Activated T-helper 2 cell treated with anti-CD3 and anti-CD28 coated beads, Interferon-gamma antibody, Interleukin-2, Interleukin-4, amounts not matched to agents 10 μg/mL and 5 μg/mL and 100 μg/mL, durations not matched to agents 14 hours and 24 hours and 36 hours (primary cell): ENCODE results near the gene SAMD7. TPM values are rescaled to one million over a fixed set of nuclear protein-coding genes. Genes with fewer than 3 reads are reported as not detected.

Experiments used
- DNase-seq: peaks from one replicate; pipeline ENCODE4 v3.0.0; 2021; ENCODE audit warnings: low spot score
- H3K27ac Mint-ChIP-seq: one replicate; pipeline ENCODE4 v1.8.0; 2021; ENCODE audit warnings: mixed read lengths
- H3K27me3 Mint-ChIP-seq: one replicate; pipeline ENCODE4 v1.8.0; 2021; ENCODE audit warnings: low read depth, mixed read lengths
- H3K36me3 Mint-ChIP-seq: one replicate; pipeline ENCODE4 v1.8.0; 2021; ENCODE audit warnings: low read depth, mixed read lengths
- H3K4me1 Mint-ChIP-seq: one replicate; pipeline ENCODE4 v1.8.0; 2021; ENCODE audit warnings: low read depth, mixed read lengths
- H3K4me3 Mint-ChIP-seq: one replicate; pipeline ENCODE4 v1.8.0; 2021; ENCODE audit warnings: low read depth, mild to moderate bottlenecking, moderate library complexity, mixed read lengths
- H3K9me3 Mint-ChIP-seq: one replicate; pipeline ENCODE4 v1.8.0; 2021; ENCODE audit warnings: mixed read lengths
- intact Hi-C: fragments of 100-400 bp; cut with micrococcal nuclease; formaldehyde crosslinking; loops from one replicate; pipeline ENCODE4 v1.15.1; 2023
- total RNA-seq: library from RNA; stranded (reverse); gene quantifications from 2 replicates; pipeline ENCODE4 v1.2.3, GENCODE V29; 2022

SAMD7 gene, protein sequence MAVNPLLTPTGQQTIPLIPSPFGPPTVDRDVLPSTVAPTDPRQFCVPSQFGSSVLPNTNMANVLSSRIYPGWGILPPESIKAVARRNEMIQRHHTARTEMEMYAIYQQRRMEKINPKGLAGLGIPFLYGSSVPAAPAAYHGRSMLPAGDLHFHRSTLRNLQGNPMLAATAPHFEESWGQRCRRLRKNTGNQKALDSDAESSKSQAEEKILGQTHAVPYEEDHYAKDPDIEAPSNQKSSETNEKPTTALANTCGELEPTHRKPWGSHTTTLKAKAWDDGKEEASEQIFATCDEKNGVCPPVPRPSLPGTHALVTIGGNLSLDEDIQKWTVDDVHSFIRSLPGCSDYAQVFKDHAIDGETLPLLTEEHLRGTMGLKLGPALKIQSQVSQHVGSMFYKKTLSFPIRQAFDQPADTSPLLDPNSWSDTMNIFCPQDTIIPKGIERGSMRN
- total RNA-seq, result not detected in 2 replicates

DNA sequence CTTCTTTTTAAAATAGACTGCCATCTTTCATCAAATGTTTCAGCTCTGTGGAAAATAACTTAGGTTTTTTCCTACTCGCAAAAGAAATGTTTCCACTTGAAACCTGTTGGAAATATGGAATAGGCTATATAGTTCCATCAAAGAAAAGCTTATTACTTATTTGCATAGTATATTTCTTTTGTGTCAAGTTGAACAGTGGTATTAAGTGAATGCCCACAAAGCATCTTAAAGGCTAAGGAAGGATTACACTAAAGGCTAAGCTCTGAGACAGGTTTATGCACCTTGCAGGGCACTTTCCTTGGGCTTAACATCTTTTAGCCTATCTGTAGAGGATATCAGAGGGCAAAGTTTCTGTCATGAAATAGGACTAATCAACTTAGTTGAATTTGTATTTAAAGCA, at the start of gene SAMD7:
Gene SAMD7, plus strand, starts transcription at position 301 of the 400 bp plus-strand sequence. CDS start 7,927 bp downstream, outside the sequence.
- intact Hi-C loops, result no loop called here
- H3K4me1 Mint-ChIP-seq, result no peaks in the 10 kb centered on the region
- no peaks in the 10 kb centered on the region for H3K9me3 Mint-ChIP-seq
- peaks cover 2% of the 10 kb centered on the region for H3K27me3 Mint-ChIP-seq
- H3K36me3 Mint-ChIP-seq, result no peaks in the 10 kb centered on the region
- no peak for DNase-seq
- H3K4me3 Mint-ChIP-seq, result no peak within 1 kb of the TSS
- H3K27ac Mint-ChIP-seq, result no peak within 1 kb of the TSS

DNA sequence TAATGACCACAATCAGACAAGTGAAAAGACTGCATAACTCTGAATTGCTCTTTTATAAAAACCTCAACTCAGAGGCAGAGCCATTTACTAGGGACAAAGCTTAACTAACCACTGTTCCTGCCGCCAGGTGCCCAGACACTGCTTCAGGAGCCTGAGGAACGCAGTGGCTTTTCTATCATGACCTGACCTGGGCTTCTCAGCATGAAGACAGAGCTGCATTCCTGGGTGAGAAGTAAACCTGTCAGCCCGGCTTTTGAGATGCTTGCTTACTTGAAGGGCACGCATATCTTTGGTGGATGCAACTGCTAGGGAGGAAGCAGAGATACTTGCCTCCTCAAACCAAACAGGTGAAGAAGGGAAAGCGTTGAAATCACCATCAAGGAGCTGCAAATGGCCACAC, 49.5 kb upstream of the SAMD7 start:
- Mint-ChIP-seq H3K36me3 (no peaks in the 10 kb centered on the region), H3K9me3 (no peaks in the 10 kb centered on the region), H3K27ac (no peak overlapping the region), H3K4me1 (peaks cover 11% of the 10 kb centered on the region), H3K27me3 (peaks cover 30% of the 10 kb centered on the region), H3K4me3 (no peak overlapping the region)
- no peak for DNase-seq
- intact Hi-C loops, result loop anchor here (2.0 to 5.0 kb wide), 3 partner anchors 50 to 105 kb away; partner anchors contain the start of genes LRRC34, LRRIQ4 and SEC62

DNA sequence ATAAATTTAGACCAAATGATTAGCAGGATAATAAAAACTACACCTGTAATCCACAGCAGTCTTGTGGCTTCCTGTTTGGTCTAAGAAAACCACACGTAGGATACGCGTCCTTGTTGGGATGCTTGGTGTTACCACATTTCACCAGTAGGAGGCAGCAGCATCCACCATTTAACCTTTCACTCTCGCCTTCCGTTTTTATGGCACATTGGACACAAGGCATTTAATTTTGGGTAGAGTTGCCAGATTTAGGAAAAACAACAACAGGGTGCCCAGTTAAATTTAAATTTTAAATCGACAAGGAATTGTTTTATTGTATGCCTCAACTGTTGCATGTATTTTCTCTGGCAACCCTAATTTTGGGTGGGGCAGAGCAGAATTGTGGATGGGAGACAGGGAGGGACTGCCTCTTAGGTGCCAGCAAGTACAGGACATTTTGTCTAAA, 47.9 kb upstream of the SAMD7 start:
- Mint-ChIP-seq H3K27me3 (peaks cover 25% of the 10 kb centered on the region), H3K4me3 (no peak overlapping the region), H3K9me3 (no peaks in the 10 kb centered on the region), H3K36me3 (no peaks in the 10 kb centered on the region), H3K27ac (no peak overlapping the region), H3K4me1 (peaks cover 11% of the 10 kb centered on the region)
- intact Hi-C loops, result loop anchor here (1.0 to 5.0 kb wide), 4 partner anchors 51 to 191 kb away; partner anchors contain the start of genes LRRC34, LRRIQ4 and SEC62
- DNase-seq, result peak; percentile 60

DNA sequence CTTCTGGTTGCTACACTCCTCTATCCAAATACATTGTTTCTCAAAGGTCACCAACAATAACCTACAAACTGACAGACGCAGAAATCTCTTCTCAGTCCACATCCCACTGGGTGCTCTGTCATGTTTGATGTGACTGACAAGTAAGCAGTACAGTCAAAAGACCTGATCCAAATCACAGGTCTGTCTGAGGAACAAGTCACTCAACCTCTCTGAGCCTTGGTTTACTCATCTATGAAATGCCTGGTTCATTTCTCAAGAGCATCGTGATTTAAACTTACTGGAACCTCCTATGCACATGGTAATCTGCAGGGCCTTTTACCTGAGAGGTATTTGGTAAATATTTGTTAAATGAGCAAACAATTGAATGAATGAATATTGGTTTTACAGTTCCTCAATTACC, 47.1 kb upstream of the SAMD7 start:
- intact Hi-C loops, result loop anchor here (5.0 kb wide), 2 partner anchors 52 to 102 kb away; partner anchors contain the start of genes LRRC34 and LRRIQ4
- Mint-ChIP-seq H3K36me3 (no peaks in the 10 kb centered on the region), H3K4me3 (no peak overlapping the region), H3K9me3 (no peaks in the 10 kb centered on the region), H3K27ac (no peak overlapping the region), H3K27me3 (peaks cover 23% of the 10 kb centered on the region), H3K4me1 (peaks cover 11% of the 10 kb centered on the region)
- no peak for DNase-seq

DNA sequence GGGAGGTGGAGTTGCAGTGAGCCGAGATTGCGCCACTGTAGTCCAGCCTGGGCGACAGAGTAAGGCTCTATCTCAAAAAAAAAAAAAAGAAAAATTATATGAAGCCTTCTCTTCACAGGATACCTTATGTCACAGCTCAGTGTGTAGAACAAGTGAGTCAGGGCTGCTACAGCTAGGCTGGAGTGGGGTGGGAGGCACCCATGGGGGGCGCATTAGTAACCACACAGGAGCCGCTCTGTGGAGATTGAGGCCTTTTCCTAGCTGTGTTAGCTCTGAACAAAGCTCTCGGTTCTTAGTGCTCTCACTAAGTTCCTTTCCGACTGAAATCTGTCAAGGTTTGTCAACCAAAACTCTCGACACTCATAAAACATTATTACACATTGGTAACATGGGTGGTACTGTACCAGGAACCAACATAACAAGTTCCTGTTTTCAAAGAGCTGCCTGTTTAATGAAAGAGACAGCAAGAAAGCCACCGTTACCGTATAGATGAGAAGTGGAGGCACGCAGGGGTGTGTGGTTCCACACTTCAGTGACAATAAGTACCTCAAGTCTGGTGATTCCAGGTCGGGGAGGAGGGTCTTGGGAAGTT, 46.1 kb upstream of the SAMD7 start:
- H3K27me3 Mint-ChIP-seq, result peaks cover 22% of the 10 kb centered on the region
- H3K27ac Mint-ChIP-seq, result no peak overlapping the region
- no peak for DNase-seq
- H3K36me3 Mint-ChIP-seq, result no peaks in the 10 kb centered on the region
- peaks cover 16% of the 10 kb centered on the region for H3K4me1 Mint-ChIP-seq
- H3K4me3 Mint-ChIP-seq, result no peak overlapping the region
- intact Hi-C loops, result no loop called here
- H3K9me3 Mint-ChIP-seq, result no peaks in the 10 kb centered on the region

DNA sequence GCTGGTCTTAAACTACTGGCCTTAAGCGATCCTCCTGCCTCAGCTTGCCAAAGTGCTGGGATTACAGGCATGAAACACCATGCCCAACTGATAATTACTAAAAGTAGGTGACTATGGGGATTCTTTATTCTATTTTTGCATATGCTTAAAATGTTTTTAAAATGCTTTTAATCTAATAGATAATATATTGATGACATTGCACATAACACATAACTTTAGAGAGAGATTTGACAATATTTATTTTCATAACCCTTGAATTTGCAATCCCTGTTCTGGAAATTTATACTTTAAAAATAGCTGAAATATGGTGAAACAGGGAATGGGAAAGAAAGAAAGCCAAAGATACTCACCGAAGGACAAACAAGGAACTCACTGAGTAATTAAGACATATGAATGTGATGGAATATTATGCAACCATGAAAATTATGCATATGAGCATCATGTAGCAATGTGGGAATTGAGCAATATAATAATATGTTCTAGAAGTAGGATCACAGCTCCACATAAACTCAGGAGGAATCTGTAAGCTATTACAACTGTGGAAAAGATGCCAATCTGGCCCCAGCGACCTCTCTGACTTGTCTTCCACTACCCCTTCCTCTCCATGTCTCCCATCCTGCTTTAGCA, 43.7 kb upstream of the SAMD7 start:
- H3K4me1 Mint-ChIP-seq, result peaks cover 30% of the 10 kb centered on the region
- peaks cover 11% of the 10 kb centered on the region for H3K27me3 Mint-ChIP-seq
- intact Hi-C loops, result no loop called here
- H3K27ac Mint-ChIP-seq, result no peak overlapping the region
- no peak for DNase-seq
- no peak overlapping the region for H3K4me3 Mint-ChIP-seq
- no peaks in the 10 kb centered on the region for H3K36me3 Mint-ChIP-seq
- H3K9me3 Mint-ChIP-seq, result no peaks in the 10 kb centered on the region

DNA sequence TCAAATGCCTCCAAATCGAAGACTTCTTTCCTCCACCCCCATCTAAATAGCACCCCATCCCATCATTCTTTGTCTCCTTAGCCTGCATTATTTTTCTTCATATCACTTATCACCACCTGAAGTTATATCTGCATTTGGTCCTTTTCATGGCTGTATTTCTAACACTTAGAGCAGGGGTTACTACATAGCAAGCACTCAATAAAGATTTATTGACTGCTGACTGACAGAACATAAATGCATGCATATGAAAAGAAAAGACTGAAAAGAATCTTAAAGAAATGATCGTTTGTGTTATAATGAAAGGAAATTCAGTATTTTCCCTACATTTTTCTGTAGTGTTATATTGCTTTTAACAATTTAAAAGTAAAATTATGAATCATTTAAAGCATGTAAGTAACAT, 43.0 kb upstream of the SAMD7 start:
- H3K36me3 Mint-ChIP-seq, result no peaks in the 10 kb centered on the region
- no peak overlapping the region for H3K4me3 Mint-ChIP-seq
- H3K9me3 Mint-ChIP-seq, result no peaks in the 10 kb centered on the region
- intact Hi-C loops, result no loop called here
- H3K27ac Mint-ChIP-seq, result no peak overlapping the region
- H3K4me1 Mint-ChIP-seq, result peaks cover 30% of the 10 kb centered on the region
- DNase-seq, result no peak
- peaks cover 11% of the 10 kb centered on the region for H3K27me3 Mint-ChIP-seq

DNA sequence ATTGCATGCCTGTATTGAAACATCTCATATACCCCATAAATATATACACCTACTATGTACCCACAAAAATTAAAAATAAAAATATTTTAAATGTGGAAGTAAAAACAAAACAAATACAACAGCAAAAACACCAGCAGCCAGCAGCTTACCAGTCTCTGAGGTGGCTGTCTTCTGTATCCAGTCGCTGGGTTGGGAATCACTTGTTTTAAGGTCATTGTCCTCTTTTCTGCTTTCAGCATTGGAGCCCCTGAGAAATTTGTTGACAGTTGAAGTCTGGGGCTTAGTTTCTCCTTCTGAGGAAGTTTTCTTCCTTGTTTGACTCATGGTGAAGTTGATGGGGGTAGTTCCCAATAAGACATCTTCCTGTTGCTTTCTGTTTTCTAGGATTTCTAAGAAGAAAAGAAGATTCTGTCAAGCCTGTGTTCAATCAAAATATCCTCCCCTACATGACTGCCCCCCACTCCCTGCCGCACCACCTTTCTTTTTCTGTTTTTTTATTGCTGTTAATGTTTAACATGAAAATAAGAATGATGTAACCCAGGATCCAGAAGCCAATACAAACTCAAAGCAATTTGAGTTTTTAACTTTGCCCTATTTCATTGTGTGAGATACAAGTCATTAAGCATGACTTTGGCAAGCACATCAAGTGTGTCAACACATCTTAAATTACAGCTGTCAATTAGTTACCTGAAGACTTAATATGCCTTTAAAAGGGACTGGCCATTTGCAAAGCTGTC, 41.7 kb upstream of the SAMD7 start, which contains the start of gene LRRC31:
Gene LRRC31, minus strand, starts transcription at position 452 of the 737 bp plus-strand sequence. Its CDS starts 128 bp downstream, at position 324.
- H3K27me3 Mint-ChIP-seq, result peaks cover 13% of the 10 kb centered on the region
- H3K27ac Mint-ChIP-seq, result no peak within 1 kb of the TSS
- intact Hi-C loops, result no loop called here
- no peak within 1 kb of the TSS for H3K4me3 Mint-ChIP-seq
- DNase-seq, result no peak
- H3K36me3 Mint-ChIP-seq, result no peaks in the 10 kb centered on the region
- peaks cover 26% of the 10 kb centered on the region for H3K4me1 Mint-ChIP-seq
- H3K9me3 Mint-ChIP-seq, result no peaks in the 10 kb centered on the region

DNA sequence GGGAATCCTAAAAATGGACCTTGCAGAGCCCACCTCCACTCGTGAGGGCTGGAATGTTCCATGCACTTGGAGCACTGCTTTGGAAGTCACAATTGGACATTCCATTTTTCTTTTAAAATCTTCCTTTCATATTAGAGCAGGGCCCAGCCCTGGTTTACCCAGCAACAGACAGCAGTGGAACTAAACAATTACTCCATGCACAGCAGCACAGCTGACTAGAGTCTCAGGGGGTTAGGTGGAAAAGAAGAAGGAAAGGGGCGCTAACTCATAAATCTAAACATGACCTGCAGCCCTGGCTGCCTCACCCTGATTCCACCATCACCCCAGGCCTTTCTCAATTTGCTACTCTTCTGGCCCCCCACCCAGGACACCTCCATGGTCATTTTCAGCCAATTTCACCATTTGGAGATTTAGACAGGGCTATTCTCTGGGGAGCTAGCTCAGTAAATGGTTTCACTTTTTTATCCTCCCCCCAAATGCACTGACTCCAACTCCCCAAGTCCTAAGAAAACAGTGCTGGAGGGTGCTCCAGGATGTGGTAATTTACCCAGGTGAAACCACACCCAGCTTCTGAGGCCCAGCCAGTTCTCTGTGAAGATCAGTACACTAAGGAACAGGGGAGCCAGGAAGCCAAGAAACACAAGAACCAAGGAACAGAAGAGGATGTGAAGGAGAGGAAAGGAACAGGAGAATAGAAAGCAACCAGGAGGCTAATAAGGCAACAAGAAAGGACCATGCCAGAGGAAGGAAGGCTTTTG, 40.1 kb upstream of the SAMD7 start:
- H3K36me3 Mint-ChIP-seq, result no peaks in the 10 kb centered on the region
- H3K9me3 Mint-ChIP-seq, result no peaks in the 10 kb centered on the region
- intact Hi-C loops, result no loop called here
- H3K27me3 Mint-ChIP-seq, result peaks cover 9% of the 10 kb centered on the region
- no peak overlapping the region for H3K27ac Mint-ChIP-seq
- H3K4me3 Mint-ChIP-seq, result no peak overlapping the region
- peaks cover 20% of the 10 kb centered on the region for H3K4me1 Mint-ChIP-seq
- peak; percentile 13 for DNase-seq

DNA sequence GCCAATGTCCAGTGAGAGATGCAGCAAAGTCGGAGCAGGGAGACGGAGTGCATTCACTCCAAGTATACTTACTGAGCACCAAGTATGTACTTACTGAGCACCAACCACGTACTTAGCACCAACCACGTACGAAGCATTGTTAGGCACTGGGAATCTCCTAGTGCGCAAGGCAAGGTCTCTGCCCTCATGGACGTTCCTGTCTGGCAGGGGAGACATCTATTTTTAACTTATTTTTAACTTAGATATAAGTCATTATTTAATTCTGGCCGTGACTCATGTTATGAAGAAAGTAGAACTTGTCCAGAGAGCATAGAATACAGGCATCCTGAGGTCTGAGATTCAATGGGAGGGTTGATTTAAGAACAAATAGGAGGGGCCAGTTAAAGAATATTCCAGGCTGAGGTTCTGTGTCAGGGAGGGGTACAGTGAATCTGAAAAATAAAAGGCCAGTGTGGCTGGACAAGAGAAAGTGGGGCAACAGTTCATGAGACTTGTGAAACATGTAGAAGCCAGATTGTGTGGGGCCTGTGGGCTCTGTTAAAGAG, 32.3 kb upstream of the SAMD7 start:
- intact Hi-C loops, result no loop called here
- Mint-ChIP-seq H3K36me3 (no peaks in the 10 kb centered on the region), H3K4me1 (peaks cover 1% of the 10 kb centered on the region)

DNA sequence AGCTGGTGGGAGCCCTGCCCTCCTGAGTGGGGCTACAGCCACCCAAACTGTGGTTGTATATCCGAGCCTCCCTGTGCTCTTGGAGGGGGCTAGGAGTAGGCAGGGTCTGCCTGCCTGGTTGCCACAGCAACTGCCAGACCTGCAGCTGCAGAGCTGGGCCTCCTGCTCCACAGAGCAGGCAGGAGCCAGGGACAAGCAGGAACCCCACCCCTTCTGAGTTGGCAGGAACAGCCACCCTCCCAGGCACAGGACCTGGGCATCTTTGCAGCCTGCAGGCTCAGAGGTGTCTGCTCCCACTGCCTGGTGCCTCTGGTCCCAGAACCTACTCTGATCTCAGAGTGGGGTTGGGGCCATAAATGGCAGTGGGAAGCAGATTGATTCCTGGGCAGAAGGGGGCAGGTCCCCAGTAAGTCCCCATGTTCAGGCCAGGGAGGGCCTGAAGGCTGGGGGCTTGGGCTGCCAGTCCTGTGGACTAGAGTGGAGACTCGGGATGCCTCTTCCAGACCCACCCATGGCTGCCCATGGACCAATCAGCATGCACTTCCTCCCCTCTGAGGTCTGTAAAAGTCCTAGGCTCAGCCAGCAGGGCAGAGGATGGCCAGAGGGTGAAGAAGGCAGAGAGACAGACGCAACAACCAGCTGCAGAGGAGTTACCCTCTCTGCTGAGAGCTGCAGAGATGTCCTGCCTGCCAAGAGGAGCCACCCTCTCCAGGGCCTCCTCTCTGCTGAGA, 31.4 kb upstream of the SAMD7 start:
- intact Hi-C loops, result no loop called here
- H3K36me3 Mint-ChIP-seq, result no peaks in the 10 kb centered on the region
- DNase-seq, result no peak
- no peak overlapping the region for H3K4me3 Mint-ChIP-seq
- no peaks in the 10 kb centered on the region for H3K27me3 Mint-ChIP-seq
- H3K27ac Mint-ChIP-seq, result no peak overlapping the region
- H3K9me3 Mint-ChIP-seq, result no peaks in the 10 kb centered on the region
- H3K4me1 Mint-ChIP-seq, result peaks cover 1% of the 10 kb centered on the region

More for the DNA sequence above, 32.3 kb upstream of the SAMD7 start:
- no peak for DNase-seq
- Mint-ChIP-seq H3K4me3 (no peak overlapping the region), H3K9me3 (no peaks in the 10 kb centered on the region), H3K27ac (no peak overlapping the region), H3K27me3 (peaks cover 5% of the 10 kb centered on the region)
